HG02610 (cell line): ENCODE results near the gene ZNF287.
"Not testable (repeated sequence)": the region's sequence is repeated elsewhere in the genome, so short reads cannot be mapped to it uniquely, and the experiment has no call there.

ENCODE experiments used
- ATAC-seq: cut with Tn5 transposase; IDR thresholded peaks from one replicate; pipeline ENCODE4 v1.9.1; 2021; ENCODE audit warnings: mild to moderate bottlenecking, moderate library complexity; ENCODE audit not compliant: unreplicated experiment

Gene ZNF287

GRCh38 chr17:16568541-16569357, at the start of gene ZNF287:
Gene ZNF287 (minus strand): TSS chr17:16569204. CDS start chr17:16567731, 1,473 bp downstream.
- ATAC-seq, result peak; percentile 95

GRCh38 chr17:16617481-16618060, 48.6 kb upstream of the ZNF287 start:
- no peak for ATAC-seq

- no peak for ATAC-seq
Observed at GRCh38 chr17:16599537-16599936, 30.5 kb upstream of the ZNF287 start.

GRCh38 chr17:16593356-16594102, 24.5 kb upstream of the ZNF287 start:
- ATAC-seq, result no peak

GRCh38 chr17:16589097-16589969, 20.3 kb upstream of the ZNF287 start:
- peak; percentile 71 for ATAC-seq

- ATAC-seq, result no peak
Observed at GRCh38 chr17:16585796-16586195, 16.8 kb upstream of the ZNF287 start.

GRCh38 chr17:16584273-16584995, 15.4 kb upstream of the ZNF287 start:
- ATAC-seq, result no peak

- ATAC-seq, result no peak
Observed at GRCh38 chr17:16583781-16584180, 14.8 kb upstream of the ZNF287 start.

- no peak for ATAC-seq
Observed at GRCh38 chr17:16573466-16573865, 4.5 kb upstream of the ZNF287 start.

GRCh38 chr17:16569358-16569712, 331 bp upstream of the ZNF287 start:
- ATAC-seq, result peak; percentile 27

- no peak for ATAC-seq
Observed at GRCh38 chr17:16552637-16553045, 16.4 kb downstream of the ZNF287 start.

GRCh38 chr17:16551878-16552636, 16.9 kb downstream of the ZNF287 start:
- ATAC-seq, result no peak

- no peak for ATAC-seq
Observed at GRCh38 chr17:16537130-16537458, 31.9 kb downstream of the ZNF287 start.

GRCh38 chr17:16534236-16534635, 34.8 kb downstream of the ZNF287 start:
- ATAC-seq, result no peak

- no peak for ATAC-seq
Observed at GRCh38 chr17:16529906-16530305, 39.1 kb downstream of the ZNF287 start.

- no peak for ATAC-seq
Observed at GRCh38 chr17:16527298-16527697, 41.7 kb downstream of the ZNF287 start.

GRCh38 chr17:16525556-16525955, 43.4 kb downstream of the ZNF287 start:
- ATAC-seq, result not testable (repeated sequence)

- peak; percentile 65 for ATAC-seq
Observed at GRCh38 chr17:16521070-16521727, 47.8 kb downstream of the ZNF287 start.

- ATAC-seq, result no peak
Observed at GRCh38 chr17:16519021-16519420, 50.0 kb downstream of the ZNF287 start.
